NCI-H187 (cell line): ENCODE results near the gene FASLG.

ENCODE experiments used
- DNase-seq, 2 experiments: peaks; one replicate each; lab custom pipeline; 2025; lab: John Stamatoyannopoulos, UW

Gene FASLG

GRCh38 chr1:172646653-172647052 lies 12.2 kb upstream of the FASLG start:
- no peak for DNase-seq

GRCh38 chr1:172647110-172647564 lies 11.8 kb upstream of the FASLG start:
- no peak for DNase-seq

- DNase-seq, result no peak
Observed at GRCh38 chr1:172647987-172648386, 10.9 kb upstream of the FASLG start.

- no peak for DNase-seq
Observed at GRCh38 chr1:172650474-172651193, 8.3 kb upstream of the FASLG start.

- no peak for DNase-seq
Observed at GRCh38 chr1:172653015-172653709, 5.7 kb upstream of the FASLG start.

GRCh38 chr1:172654535-172654934 lies 4.4 kb upstream of the FASLG start:
- DNase-seq, result no peak

- no peak for DNase-seq
Observed at GRCh38 chr1:172656576-172656975, 2.3 kb upstream of the FASLG start.

GRCh38 chr1:172657586-172657985 lies 1.3 kb upstream of the FASLG start:
- DNase-seq, result no peak

GRCh38 chr1:172661107-172661506 lies 2.2 kb downstream of the FASLG start:
- no peak for DNase-seq

GRCh38 chr1:172662464-172663109 lies 3.7 kb downstream of the FASLG start:
- no peak for DNase-seq

GRCh38 chr1:172663732-172664131 lies 4.8 kb downstream of the FASLG start:
- no peak for DNase-seq

GRCh38 chr1:172668097-172668496 lies 9.2 kb downstream of the FASLG start:
- no peak for DNase-seq

GRCh38 chr1:172669011-172669410 lies 10.1 kb downstream of the FASLG start:
- no peak for DNase-seq

GRCh38 chr1:172670316-172670715 lies 11.4 kb downstream of the FASLG start:
- no peak for DNase-seq

- DNase-seq, result no peak
Observed at GRCh38 chr1:172670791-172671190, 11.9 kb downstream of the FASLG start.

- no peak for DNase-seq
Observed at GRCh38 chr1:172671591-172671990, 12.7 kb downstream of the FASLG start.

GRCh38 chr1:172672720-172673119 lies 13.8 kb downstream of the FASLG start:
- no peak for DNase-seq

GRCh38 chr1:172673761-172674160 lies 14.9 kb downstream of the FASLG start:
- no peak for DNase-seq

- DNase-seq, result no peak
Observed at GRCh38 chr1:172674831-172675613, 16.1 kb downstream of the FASLG start.

GRCh38 chr1:172679000-172679772 lies 20.3 kb downstream of the FASLG start:
- DNase-seq, result peak in 1 of 2 experiments; percentile 50

- DNase-seq, result no peak
Observed at GRCh38 chr1:172680244-172680643, 21.3 kb downstream of the FASLG start.
